DOHH2 (cell line): ENCODE results near the gene CEL.

Source experiments
- CTCF ChIP-seq: fragments of 200-600 bp; sonication (generic); IDR thresholded peaks from one replicate; pipeline ENCODE4 v1.5.1; 2014; ENCODE audit warnings: antibody characterized with exemption, mild to moderate bottlenecking, low read depth, low read length; ENCODE audit not compliant: poor library complexity, severe bottlenecking
- EZH2phosphoT487 ChIP-seq: fragments of 200-600 bp; sonication (generic); IDR thresholded peaks from 2 replicates; pipeline ENCODE4 v1.6.1; 2017; ENCODE audit warnings: borderline replicate concordance, mild to moderate bottlenecking, antibody characterized with exemption, low read length, moderate library complexity, mixed read lengths

- TF ChIP-seq CTCF: peak; percentile 36
- no peak for TF ChIP-seq EZH2phosphoT487
Observed at GRCh38 chr9:133048595-133048994, 13.2 kb upstream of the CEL start.
